RWPE1 (cell line): ENCODE data around the gene TSPOAP1.

ENCODE experiments used
- CTCF ChIA-PET: fragments of 350-600 bp; sonication (Branson Sonifier 250); formaldehyde crosslinking; extraction: SDS; loops from one replicate; lab custom pipeline; 2021; lab: Yijun Ruan, JAX
- POLR2A ChIA-PET: fragments of 400-600 bp; formaldehyde crosslinking; extraction: SDS; loops from one replicate; lab custom pipeline; 2020; ENCODE audit warnings: antibody characterized with exemption; ENCODE audit not compliant: low non-redundant PET; lab: Yijun Ruan, JAX
- DNase-seq: peaks from one replicate; pipeline ENCODE4 v3.0.0; 2012; ENCODE audit warnings: low spot score
- H3K27ac ChIP-seq: fragments of 450-650 bp; 2 replicates; pipeline ENCODE4 v1.5.1; 2017
- CTCF ChIP-seq: fragments of 450-650 bp; conservative IDR thresholded peaks from 2 replicates; pipeline ENCODE4 v1.5.1; 2017; ENCODE audit warnings: low read depth, mild to moderate bottlenecking

TSPOAP1 gene

GRCh38 chr17:58335061-58335731, 6.6 kb upstream of the TSPOAP1 start:
- no peak overlapping the region for H3K27ac ChIP-seq
- ChIA-PET POLR2A (no interaction called here), CTCF (interaction anchor here (0.6 to 0.7 kb wide), 2 partner anchors 21 to 213 kb away, joined by 3 read pairs; no protein-coding TSS in a partner anchor)
- DNase-seq: no peak
- TF ChIP-seq CTCF: no peak

GRCh38 chr17:58334661-58335060, 6.1 kb upstream of the TSPOAP1 start:
- H3K27ac ChIP-seq: no peak overlapping the region
- no peak for TF ChIP-seq CTCF
- no peak for DNase-seq
- ChIA-PET CTCF (interaction anchor here (0.6 kb wide), 3 partner anchors 10 to 213 kb away, joined by 3 to 4 read pairs (median 3); no protein-coding TSS in a partner anchor), POLR2A (no interaction called here)

- no peak for DNase-seq
- POLR2A ChIA-PET: no interaction called here
- CTCF ChIA-PET: interaction anchor here (0.6 kb wide), 2 partner anchors 11 to 79 kb away, joined by 3 to 4 read pairs; no protein-coding TSS in a partner anchor
- no peak for TF ChIP-seq CTCF
- H3K27ac ChIP-seq: no peak overlapping the region
Observed at GRCh38 chr17:58334256-58334655, 5.7 kb upstream of the TSPOAP1 start.

- ChIA-PET POLR2A (no interaction called here), CTCF (no interaction called here)
- no peak for TF ChIP-seq CTCF
- DNase-seq: no peak
- no peak overlapping the region for H3K27ac ChIP-seq
Observed at GRCh38 chr17:58333736-58334207, 5.2 kb upstream of the TSPOAP1 start.

GRCh38 chr17:58332778-58333735, 4.5 kb upstream of the TSPOAP1 start:
- TF ChIP-seq CTCF: no peak
- ChIA-PET POLR2A (no interaction called here), CTCF (interaction anchor here (0.6 to 0.7 kb wide), 2 partner anchors 22 to 1465 kb away, joined by 3 to 5 read pairs; no protein-coding TSS in a partner anchor)
- H3K27ac ChIP-seq: no peak overlapping the region
- DNase-seq: no peak
